Measurements from ENCODE around the gene RAB19. TPM values are rescaled to one million over a fixed set of nuclear protein-coding genes. Genes with fewer than 3 reads are reported as not detected.

RAB19 gene
- total RNA-seq, 1 donor from 2014 or later, result 10.2 TPM

Other genes starting within 250 kb of the RAB19 start
- gene KDM7A, start 227.1 kb upstream of the RAB19 start, total RNA-seq, result 9.7 and 11.5 TPM in 2 replicates
- gene SLC37A3, start 5.5 kb upstream of the RAB19 start, total RNA-seq, result 34.7 and 36.8 TPM in 2 replicates
- 58.3 and 62.9 TPM in 2 replicates for gene MKRN1, start 75.4 kb downstream of the RAB19 start, total RNA-seq
- 11.2 and 14.8 TPM in 2 replicates for gene DENND2A, start 236.8 kb downstream of the RAB19 start, total RNA-seq

All from kidney epithelial cell (primary cell).